H9 (cell line): ENCODE results near the gene CCDC149. TPM values are rescaled to one million over a fixed set of nuclear protein-coding genes. Genes with fewer than 3 reads are reported as not detected.

Experiments used
- DNase-seq: peaks from one replicate; pipeline ENCODE4 v3.0.0-alpha.2; 2017
- H2AFZ ChIP-seq: one replicate; pipeline ENCODE4 v1.6.1; 2013; ENCODE audit warnings: mild to moderate bottlenecking, low read length, control low read depth, moderate library complexity
- H2AK5ac ChIP-seq: 2 replicates; pipeline ENCODE4 v1.6.1; 2013; ENCODE audit warnings: low read length, control low read depth, mixed read lengths; ENCODE audit not compliant: insufficient read length
- H2BK120ac ChIP-seq: one replicate; pipeline ENCODE4 v1.6.1; 2013; ENCODE audit warnings: low read depth, mild to moderate bottlenecking, low read length, control low read depth, inconsistent platforms; ENCODE audit not compliant: poor library complexity, severe bottlenecking
- H2BK12ac ChIP-seq: 2 replicates; pipeline ENCODE4 v1.6.1; 2013; ENCODE audit warnings: low read length, control low read depth, mixed read lengths, low read depth; ENCODE audit not compliant: insufficient read length
- H2BK15ac ChIP-seq: 2 replicates; pipeline ENCODE4 v1.6.1; 2013; ENCODE audit warnings: low read depth, low read length, control low read depth
- H2BK20ac ChIP-seq: one replicate; pipeline ENCODE4 v1.6.1; 2013; ENCODE audit warnings: low read depth, mild to moderate bottlenecking, low read length, control low read depth, inconsistent platforms; ENCODE audit not compliant: poor library complexity, severe bottlenecking
- H2BK5ac ChIP-seq: 2 replicates; pipeline ENCODE4 v1.6.1; 2013; ENCODE audit warnings: low read length, control low read depth, mixed read lengths; ENCODE audit not compliant: insufficient read length
- H3K14ac ChIP-seq: 2 replicates; pipeline ENCODE4 v1.6.1; 2013; ENCODE audit warnings: low read length, control low read depth; ENCODE audit not compliant: insufficient read depth
- H3K18ac ChIP-seq: 2 replicates; pipeline ENCODE4 v1.6.1; 2013; ENCODE audit warnings: low read depth, mild to moderate bottlenecking, mixed read lengths, low read length, control low read depth; ENCODE audit not compliant: insufficient read length
- H3K23ac ChIP-seq: 2 replicates; pipeline ENCODE4 v1.6.1; 2013; ENCODE audit warnings: low read length, control low read depth, mixed read lengths, low read depth; ENCODE audit not compliant: insufficient read length
- H3K23me2 ChIP-seq: 2 replicates; pipeline ENCODE4 v1.6.1; 2013; ENCODE audit warnings: low read depth, mild to moderate bottlenecking, mixed read lengths, low read length, control low read depth; ENCODE audit not compliant: insufficient read length, poor library complexity, severe bottlenecking
- H3K27ac ChIP-seq: 2 replicates; pipeline ENCODE4 v1.5.1; 2013; ENCODE audit warnings: low read length, control low read depth, mixed read lengths, low read depth; ENCODE audit not compliant: insufficient read length
- H3K27me3 ChIP-seq: 2 replicates; pipeline ENCODE4 v1.6.1; 2013; ENCODE audit warnings: low read length, control low read depth, inconsistent platforms; ENCODE audit not compliant: insufficient read depth
- H3K4ac ChIP-seq: 2 replicates; pipeline ENCODE4 v1.6.1; 2013; ENCODE audit warnings: low read depth, mild to moderate bottlenecking, control low read depth, inconsistent platforms, low read length, moderate library complexity
- H3K4me1 ChIP-seq: 2 replicates; pipeline ENCODE4 v1.6.1; 2013; ENCODE audit warnings: low read length, control low read depth, inconsistent platforms; ENCODE audit not compliant: insufficient read depth
- H3K4me2 ChIP-seq: 2 replicates; pipeline ENCODE4 v1.6.1; 2013; ENCODE audit warnings: low read length, control low read depth, mixed read lengths; ENCODE audit not compliant: insufficient read length, insufficient read depth
- H3K56ac ChIP-seq: 2 replicates; pipeline ENCODE4 v1.6.1; 2013; ENCODE audit warnings: low read depth, mild to moderate bottlenecking, mixed read lengths, low read length, control low read depth; ENCODE audit not compliant: insufficient read length
- H3K79me1 ChIP-seq: 2 replicates; pipeline ENCODE4 v1.6.1; 2013; ENCODE audit warnings: low read depth, mild to moderate bottlenecking, moderate library complexity, low read length, control low read depth, inconsistent platforms; ENCODE audit not compliant: insufficient read depth, poor library complexity, severe bottlenecking
- H3K79me2 ChIP-seq: 2 replicates; pipeline ENCODE4 v1.6.1; 2013; ENCODE audit warnings: low read length, control low read depth, inconsistent platforms; ENCODE audit not compliant: insufficient read depth
- H3K9ac ChIP-seq: 2 replicates; pipeline ENCODE4 v1.6.1; 2013; ENCODE audit warnings: low read length, control low read depth, mixed read lengths; ENCODE audit not compliant: insufficient read length; ENCODE audit errors: extremely low read depth
- H3K9me3 ChIP-seq: one replicate; pipeline ENCODE4 v1.6.1; 2013; ENCODE audit warnings: low read depth, low read length, inconsistent platforms; ENCODE audit not compliant: control insufficient read depth
- H3T11ph ChIP-seq: one replicate; pipeline ENCODE4 v1.6.1; 2013; ENCODE audit warnings: mild to moderate bottlenecking, low read length, control low read depth, inconsistent platforms
- H4K20me1 ChIP-seq: one replicate; pipeline ENCODE4 v1.6.1; 2013; ENCODE audit not compliant: control insufficient read depth, insufficient read length, insufficient read depth
- H4K5ac ChIP-seq: 2 replicates; pipeline ENCODE4 v1.6.1; 2013; ENCODE audit warnings: low read depth, mild to moderate bottlenecking, mixed read lengths, low read length, control low read depth; ENCODE audit not compliant: insufficient read length
- H4K8ac ChIP-seq: replicated peaks from 2 replicates; pipeline ENCODE4 v1.6.1; 2013; ENCODE audit warnings: low read length, control low read depth, mixed read lengths, low read depth; ENCODE audit not compliant: insufficient read length
- H4K91ac ChIP-seq: 2 replicates; pipeline ENCODE4 v1.6.1; 2013; ENCODE audit warnings: low read depth, mild to moderate bottlenecking, moderate library complexity, mixed read lengths, low read length, control low read depth; ENCODE audit not compliant: insufficient read length
- H3K27ac Mint-ChIP-seq, 3 experiments: 2 replicates in 2 of 3; 3 replicates in 1 of 3; pipeline ENCODE4 v1.8.0; 2020 to 2021; ENCODE audit warnings: mixed read lengths in 3 of 3, mild to moderate bottlenecking in 1 of 3, moderate library complexity in 1 of 3
- H3K27me3 Mint-ChIP-seq: 2 replicates; pipeline ENCODE4 v1.8.0; 2021; ENCODE audit warnings: low read depth, mild to moderate bottlenecking, moderate library complexity, mixed read lengths
- H3K36me3 Mint-ChIP-seq, 3 experiments: 2 replicates in 2 of 3; 3 replicates in 1 of 3; pipeline ENCODE4 v1.8.0; 2020 to 2021; ENCODE audit warnings: low read depth in 3 of 3, mixed read lengths in 3 of 3; ENCODE audit not compliant: insufficient read depth in 1 of 3
- H3K4me1 Mint-ChIP-seq, 2 experiments: 2 replicates each; pipeline ENCODE4 v1.8.0; 2020; ENCODE audit warnings: mixed read lengths in 2 of 2
- H3K4me3 Mint-ChIP-seq, 2 experiments: 2 replicates in 1 of 2; 3 replicates in 1 of 2; pipeline ENCODE4 v1.8.0; 2020 to 2021; ENCODE audit warnings: mild to moderate bottlenecking in 2 of 2, mixed read lengths in 2 of 2, moderate library complexity in 1 of 2
- H3K9me3 Mint-ChIP-seq, 2 experiments: 2 replicates in 1 of 2; 3 replicates in 1 of 2; pipeline ENCODE4 v1.8.0; 2020; ENCODE audit warnings: mild to moderate bottlenecking in 2 of 2, mixed read lengths in 2 of 2, moderate library complexity in 1 of 2
- WGBS: extraction: QIAGEN DNeasy Blood & Tissue Kit; methylation state at CpG from one replicate; pipeline ENCODE4 v1.1.7; 2013; ENCODE audit warnings: missing lambda C conversion rate, low lambda C conversion rate, mixed read lengths; ENCODE audit not compliant: insufficient read length; ENCODE audit errors: extremely low coverage; 5-methylcytosine and 5-hydroxymethylcytosine counted together
- total RNA-seq: library from RNA; stranded (reverse); gene quantifications from 2 replicates; pipeline ENCODE4 v1.2.1, GENCODE V29; 2021
- TF ChIP-seq, protein P1 (sequence below): fragments of 200-600 bp; sonication (generic); conservative IDR thresholded peaks from 3 replicates; pipeline ENCODE4 v1.8.0; 2021; ENCODE audit warnings: antibody characterized with exemption, mild to moderate bottlenecking

The CCDC149 gene
- total RNA-seq, 1 experiment from 2014 or later, result 4.5 TPM

DNA sequence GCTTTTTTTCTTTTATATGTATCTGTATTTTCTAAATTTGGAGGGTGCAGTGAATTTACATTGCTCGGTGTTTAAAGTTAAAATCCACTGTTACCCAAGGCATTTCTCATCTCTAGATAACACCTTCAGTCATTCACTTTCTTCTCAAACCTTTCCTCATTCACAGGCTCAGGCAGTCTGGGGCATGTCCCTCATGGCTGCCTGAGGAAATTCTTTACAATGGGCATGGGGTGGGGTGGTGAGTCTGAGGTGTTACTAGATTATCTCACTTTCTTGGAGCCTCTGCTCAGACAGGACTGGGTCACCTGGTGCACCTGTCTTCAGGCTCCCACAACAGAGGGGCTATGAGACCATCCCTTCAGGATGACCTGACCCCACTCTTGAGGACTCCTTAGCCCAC lies 17.4 kb downstream of the CCDC149 start:
- no peak overlapping the region for H3K23ac ChIP-seq
- H3K9me3 Mint-ChIP-seq, result no peaks in the 10 kb centered on the region
- H3K79me1 ChIP-seq, result no peaks in the 10 kb centered on the region
- no peak overlapping the region for H3K56ac ChIP-seq
- H4K5ac ChIP-seq, result no peak overlapping the region
- no peak overlapping the region for H2AFZ ChIP-seq
- H3K9me3 ChIP-seq, result no peaks in the 10 kb centered on the region
- no peak for DNase-seq
- H2BK12ac ChIP-seq, result no peak overlapping the region
- H2BK15ac ChIP-seq, result no peak overlapping the region
- H3K27ac ChIP-seq, result no peak overlapping the region
- no peak overlapping the region for H3K9ac ChIP-seq
- H3T11ph ChIP-seq, result no peak overlapping the region
- peaks cover 6 to 16% of the 10 kb centered on the region in 2 experiments; a peak in 3 of 4 replicates for H3K4me1 Mint-ChIP-seq
- H3K14ac ChIP-seq, result no peak overlapping the region
- H4K20me1 ChIP-seq, result no peaks in the 10 kb centered on the region
- no peaks in the 10 kb centered on the region for H3K27me3 Mint-ChIP-seq
- H2BK5ac ChIP-seq, result no peak overlapping the region
- H3K4me3 Mint-ChIP-seq, result no peak overlapping the region
- H3K4ac ChIP-seq, result no peak overlapping the region
- H2BK120ac ChIP-seq, result no peak overlapping the region
- TF ChIP-seq, protein P1, sequence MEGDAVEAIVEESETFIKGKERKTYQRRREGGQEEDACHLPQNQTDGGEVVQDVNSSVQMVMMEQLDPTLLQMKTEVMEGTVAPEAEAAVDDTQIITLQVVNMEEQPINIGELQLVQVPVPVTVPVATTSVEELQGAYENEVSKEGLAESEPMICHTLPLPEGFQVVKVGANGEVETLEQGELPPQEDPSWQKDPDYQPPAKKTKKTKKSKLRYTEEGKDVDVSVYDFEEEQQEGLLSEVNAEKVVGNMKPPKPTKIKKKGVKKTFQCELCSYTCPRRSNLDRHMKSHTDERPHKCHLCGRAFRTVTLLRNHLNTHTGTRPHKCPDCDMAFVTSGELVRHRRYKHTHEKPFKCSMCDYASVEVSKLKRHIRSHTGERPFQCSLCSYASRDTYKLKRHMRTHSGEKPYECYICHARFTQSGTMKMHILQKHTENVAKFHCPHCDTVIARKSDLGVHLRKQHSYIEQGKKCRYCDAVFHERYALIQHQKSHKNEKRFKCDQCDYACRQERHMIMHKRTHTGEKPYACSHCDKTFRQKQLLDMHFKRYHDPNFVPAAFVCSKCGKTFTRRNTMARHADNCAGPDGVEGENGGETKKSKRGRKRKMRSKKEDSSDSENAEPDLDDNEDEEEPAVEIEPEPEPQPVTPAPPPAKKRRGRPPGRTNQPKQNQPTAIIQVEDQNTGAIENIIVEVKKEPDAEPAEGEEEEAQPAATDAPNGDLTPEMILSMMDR, result no peak
- H3K4me2 ChIP-seq, result no peak overlapping the region
- H3K27me3 ChIP-seq, result no peaks in the 10 kb centered on the region
- H4K91ac ChIP-seq, result no peak overlapping the region
- WGBS, result no CpG with 5 or more reads among the region's 1 CpG
- no peaks in the 10 kb centered on the region; a peak in 1 of 7 replicates for H3K36me3 Mint-ChIP-seq
- no peak overlapping the region for H4K8ac ChIP-seq
- peaks cover 3% of the 10 kb centered on the region; the same call in 1 of the 2 replicates for H3K4me1 ChIP-seq
- no peak overlapping the region for H3K27ac Mint-ChIP-seq
- H3K23me2 ChIP-seq, result no peaks in the 10 kb centered on the region
- H3K79me2 ChIP-seq, result no peaks in the 10 kb centered on the region
- H3K18ac ChIP-seq, result no peak overlapping the region
- H2AK5ac ChIP-seq, result no peak overlapping the region
- H2BK20ac ChIP-seq, result no peak overlapping the region
